Loucy (cell line): ENCODE measurements around the gene MYCN.

Source experiments
- H2AFZ ChIP-seq: fragments of 200-600 bp; sonication (generic); 2 replicates; pipeline ENCODE4 v1.6.0; 2016; ENCODE audit warnings: antibody characterized with exemption, mild to moderate bottlenecking, low read length, moderate library complexity
- H3F3A ChIP-seq: fragments of 200-600 bp; 2 replicates; pipeline ENCODE4 v1.6.0; 2016; ENCODE audit warnings: antibody characterized with exemption, low read depth, mild to moderate bottlenecking
- H3K27me3 ChIP-seq: fragments of 200-600 bp; sonication (generic); 2 replicates; pipeline ENCODE4 v1.6.1; 2014; ENCODE audit warnings: low read length, mild to moderate bottlenecking; ENCODE audit not compliant: insufficient read depth, poor library complexity, severe bottlenecking
- H3K36me3 ChIP-seq: fragments of 200-600 bp; sonication (generic); 2 replicates; pipeline ENCODE4 v1.6.1; 2016; ENCODE audit warnings: low read length; ENCODE audit not compliant: insufficient read depth
- H3K4me1 ChIP-seq: fragments of 200-600 bp; sonication (generic); 2 replicates; pipeline ENCODE4 v1.5.1; 2014; ENCODE audit warnings: low read length, mild to moderate bottlenecking; ENCODE audit not compliant: insufficient read depth, poor library complexity, severe bottlenecking
- H3K4me2 ChIP-seq: fragments of 200-600 bp; sonication (generic); 2 replicates; pipeline ENCODE4 v1.6.0; 2014; ENCODE audit warnings: antibody characterized with exemption, low read length, low read depth, mild to moderate bottlenecking; ENCODE audit not compliant: poor library complexity, severe bottlenecking
- H3K4me3 ChIP-seq: fragments of 200-600 bp; sonication (generic); 2 replicates; pipeline ENCODE4 v1.5.1; 2014; ENCODE audit warnings: low read length, mild to moderate bottlenecking, mixed read lengths; ENCODE audit not compliant: poor library complexity, severe bottlenecking
- H3K79me2 ChIP-seq: fragments of 200-600 bp; sonication (generic); 2 replicates; pipeline ENCODE4 v1.6.1; 2014; ENCODE audit warnings: low read length; ENCODE audit not compliant: insufficient read depth
- H3K9ac ChIP-seq: fragments of 200-600 bp; sonication (generic); 2 replicates; pipeline ENCODE4 v1.6.0; 2014; ENCODE audit warnings: mild to moderate bottlenecking, low read depth, low read length, moderate library complexity; ENCODE audit not compliant: poor library complexity, severe bottlenecking
- H3K9me2 ChIP-seq: fragments of 200-600 bp; sonication (generic); replicated peaks from 2 replicates; pipeline ENCODE4 v1.6.1; 2016; ENCODE audit warnings: low read depth, low read length, mixed read lengths
- H3K9me3 ChIP-seq: fragments of 200-600 bp; sonication (generic); 2 replicates; pipeline ENCODE4 v1.6.1; 2014; ENCODE audit warnings: mild to moderate bottlenecking, antibody characterized with exemption, low read length, low read depth; ENCODE audit not compliant: insufficient read depth
- H4K20me1 ChIP-seq: fragments of 200-600 bp; sonication (generic); 2 replicates; pipeline ENCODE4 v1.6.0; 2014; ENCODE audit warnings: antibody characterized with exemption, low read length, mild to moderate bottlenecking; ENCODE audit not compliant: insufficient read depth, poor library complexity, severe bottlenecking
- CTCF ChIP-seq: fragments of 200-600 bp; sonication (generic); conservative IDR thresholded peaks from 2 replicates; pipeline ENCODE4 v1.5.1; 2014; ENCODE audit warnings: mild to moderate bottlenecking, antibody characterized with exemption, low read length
- EZH2phosphoT487 ChIP-seq: fragments of 200-600 bp; IDR thresholded peaks from 2 replicates; pipeline ENCODE4 v1.6.1; 2018; ENCODE audit warnings: antibody characterized with exemption, mild to moderate bottlenecking, moderate library complexity, borderline replicate concordance

MYCN gene

GRCh38 chr2:15945909-15946705, 5.8 kb downstream of the MYCN start:
- peak overlapping the region; percentile 43 for H3K9ac ChIP-seq
- H3K36me3 ChIP-seq: peaks cover 53% of the 10 kb centered on the region; the same call in 1 of the 2 replicates
- TF ChIP-seq CTCF (no peak), EZH2phosphoT487 (no peak)
- peaks cover 51% of the 10 kb centered on the region for H4K20me1 ChIP-seq
- H3K9me3 ChIP-seq: no peaks in the 10 kb centered on the region
- H3F3A ChIP-seq: no peaks in the 10 kb centered on the region
- peaks cover 64% of the 10 kb centered on the region for H3K79me2 ChIP-seq
- H3K4me2 ChIP-seq: peak overlapping the region; percentile 72
- no peak overlapping the region for H2AFZ ChIP-seq
- peaks cover 5% of the 10 kb centered on the region for H3K4me1 ChIP-seq
- H3K27me3 ChIP-seq: peaks cover 3% of the 10 kb centered on the region
- no peaks in the 10 kb centered on the region for H3K9me2 ChIP-seq
- peak overlapping the region; percentile 80 for H3K4me3 ChIP-seq

GRCh38 chr2:15946983-15947382, 6.6 kb downstream of the MYCN start:
- H3K4me2 ChIP-seq: peak overlapping the region; percentile 72
- H3K9me3 ChIP-seq: no peaks in the 10 kb centered on the region
- H3K27me3 ChIP-seq: no peaks in the 10 kb centered on the region
- peaks cover 48% of the 10 kb centered on the region for H4K20me1 ChIP-seq
- H3K9ac ChIP-seq: no peak overlapping the region
- no peaks in the 10 kb centered on the region for H3K9me2 ChIP-seq
- no peak overlapping the region for H2AFZ ChIP-seq
- peaks cover 53% of the 10 kb centered on the region; the same call in 1 of the 2 replicates for H3K36me3 ChIP-seq
- H3K79me2 ChIP-seq: peaks cover 56% of the 10 kb centered on the region
- peak overlapping the region; percentile 80 for H3K4me3 ChIP-seq
- no peak for TF ChIP-seq EZH2phosphoT487
- TF ChIP-seq CTCF: no peak
- no peaks in the 10 kb centered on the region for H3F3A ChIP-seq
- H3K4me1 ChIP-seq: peaks cover 5% of the 10 kb centered on the region

DNA sequence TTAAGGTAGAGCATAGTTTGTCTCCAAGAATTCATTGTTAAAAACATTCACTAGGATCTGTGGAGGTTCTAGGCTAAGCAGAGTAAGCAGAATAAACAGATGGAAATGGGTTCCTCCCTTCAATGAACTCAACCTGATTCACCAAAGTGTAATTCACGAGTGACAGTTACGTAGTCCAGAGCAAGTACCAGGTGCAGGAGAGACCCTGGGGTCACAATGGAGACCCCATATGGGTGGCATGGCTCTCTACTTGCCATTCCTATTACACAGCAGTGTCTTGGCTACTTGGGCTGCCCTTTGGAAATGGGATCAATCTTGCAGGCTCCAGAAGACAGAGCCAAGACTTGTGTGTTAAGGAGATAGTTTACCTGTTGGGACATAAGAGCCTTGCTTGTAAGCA, 7.1 kb downstream of the MYCN start:
- Histone ChIP-seq H3K4me1 (peaks cover 5% of the 10 kb centered on the region), H3K9me2 (no peaks in the 10 kb centered on the region), H3K4me2 (peak overlapping the region; percentile 72), H4K20me1 (peaks cover 48% of the 10 kb centered on the region), H2AFZ (no peak overlapping the region), H3K27me3 (no peaks in the 10 kb centered on the region), H3K9ac (no peak overlapping the region), H3K4me3 (no peak overlapping the region), H3F3A (no peaks in the 10 kb centered on the region), H3K9me3 (no peaks in the 10 kb centered on the region), H3K79me2 (peaks cover 52% of the 10 kb centered on the region), H3K36me3 (peaks cover 53% of the 10 kb centered on the region; the same call in 1 of the 2 replicates)
- TF ChIP-seq CTCF (no peak), EZH2phosphoT487 (no peak)
